SK-N-SH (cell line): ENCODE data around the gene TBC1D9B. TPM values are rescaled to one million over a fixed set of nuclear protein-coding genes. Genes with fewer than 3 reads are reported as not detected.

Source experiments
- CTCF ChIA-PET: fragments of 300-600, 350-600 bp; formaldehyde crosslinking; extraction: SDS; loops from one replicate; lab custom pipeline; 2021; lab: Yijun Ruan, JAX
- POLR2A ChIA-PET: fragments of 350-600 bp; sonication (Branson Sonifier 250); formaldehyde crosslinking; extraction: SDS; loops from one replicate; lab custom pipeline; 2020; ENCODE audit warnings: antibody characterized with exemption, inconsistent platforms; lab: Yijun Ruan, JAX
- DNase-seq: peaks from one replicate; pipeline ENCODE4 v3.0.0; 2012
- H2AFZ ChIP-seq: fragments of 200-600 bp; sonication (generic); 2 replicates; pipeline ENCODE4 v1.8.1; 2016; ENCODE audit warnings: antibody characterized with exemption, mild to moderate bottlenecking, low read depth
- H3F3A ChIP-seq: fragments of 200-600 bp; sonication (generic); replicated peaks from 2 replicates; pipeline ENCODE3; 2016; ENCODE audit warnings: antibody characterized with exemption, mild to moderate bottlenecking; ENCODE audit not compliant: insufficient read depth
- H3K27ac ChIP-seq, 2 experiments: fragments of 200-500 bp in 1 of 2; fragments of 200-600 bp in 1 of 2; sonication (Bioruptor generic) in 1 of 2; sonication (generic), shearing (Covaris generic) in 1 of 2; 2 replicates each; pipeline versions ENCODE4 v1.5.1 to v1.6.1; 2014 to 2016; ENCODE audit warnings: low read depth in 2 of 2, inconsistent platforms in 1 of 2, low read length in 1 of 2, mild to moderate bottlenecking in 1 of 2, mixed read lengths in 1 of 2
- H3K27me3 ChIP-seq: fragments of 200-600 bp; sonication (generic), shearing (Covaris generic); 2 replicates; pipeline ENCODE4 v1.6.1; 2016; ENCODE audit warnings: mixed run types; ENCODE audit not compliant: insufficient read depth
- H3K36me3 ChIP-seq, 2 experiments: fragments of 200-500 bp in 1 of 2; fragments of 200-600 bp in 1 of 2; sonication (Bioruptor generic) in 1 of 2; sonication (generic) in 1 of 2; replicated peaks in 1 of 2; 2 replicates each; pipeline versions ENCODE3 to v1.5.1; 2014 to 2016; ENCODE audit warnings: low read length in 1 of 2, mild to moderate bottlenecking in 1 of 2; ENCODE audit not compliant: insufficient read depth in 2 of 2, control insufficient read depth in 1 of 2
- H3K4me1 ChIP-seq, 2 experiments: fragments of 200-500 bp in 1 of 2; fragments of 200-600 bp in 1 of 2; sonication (Bioruptor generic) in 1 of 2; sonication (generic), shearing (Covaris generic) in 1 of 2; 2 replicates each; pipeline versions ENCODE4 v1.5.1 to v1.6.1; 2014 to 2016; ENCODE audit warnings: low read depth in 1 of 2, low read length in 1 of 2, mixed run types in 1 of 2; ENCODE audit not compliant: insufficient read depth in 2 of 2, control insufficient read depth in 1 of 2
- H3K4me2 ChIP-seq: fragments of 200-600 bp; sonication (generic), shearing (Covaris generic); 2 replicates; pipeline ENCODE4 v1.6.1; 2017; ENCODE audit warnings: mixed run types
- H3K4me3 ChIP-seq, 2 experiments: fragments of 200-500 bp in 1 of 2; fragments of 200-600 bp in 1 of 2; sonication (Bioruptor generic) in 1 of 2; sonication (generic), shearing (Covaris generic) in 1 of 2; 2 replicates each; pipeline versions ENCODE4 v1.5.1 to v1.8.1; 2014 to 2016; ENCODE audit warnings: low read depth in 2 of 2, inconsistent platforms in 1 of 2, low read length in 1 of 2, mild to moderate bottlenecking in 1 of 2, mixed read lengths in 1 of 2, moderate library complexity in 1 of 2
- H3K79me2 ChIP-seq: fragments of 200-600 bp; sonication (generic); 2 replicates; pipeline ENCODE4 v1.8.1; 2017; ENCODE audit warnings: mild to moderate bottlenecking; ENCODE audit not compliant: insufficient read depth
- H3K9ac ChIP-seq: fragments of 200-600 bp; sonication (generic); 2 replicates; pipeline ENCODE4 v1.6.1; 2017; ENCODE audit warnings: mixed run types
- H3K9me2 ChIP-seq: fragments of 200-600 bp; sonication (generic); 2 replicates; pipeline ENCODE4 v1.6.1; 2017; ENCODE audit warnings: mixed run types
- H3K9me3 ChIP-seq: fragments of 200-600 bp; sonication (generic); 2 replicates; pipeline ENCODE4 v1.6.1; 2017; ENCODE audit warnings: mixed run types, mild to moderate bottlenecking, moderate library complexity
- H4K20me1 ChIP-seq: fragments of 200-600 bp; sonication (generic); 2 replicates; pipeline ENCODE4 v1.6.1; 2017; ENCODE audit warnings: mild to moderate bottlenecking, mixed run types; ENCODE audit not compliant: insufficient read depth
- ELF1 ChIP-seq: IDR thresholded peaks from 2 replicates; pipeline ENCODE4 v1.4.0; 2012
- FOXJ3 ChIP-seq: sonication (generic); formaldehyde crosslinking; IDR thresholded peaks from 2 replicates; pipeline ENCODE4 v1.5.1; 2020; ENCODE audit warnings: mild to moderate bottlenecking, missing genetic modification reagents
- GABPA ChIP-seq: IDR thresholded peaks from 2 replicates; pipeline ENCODE4 v1.4.0; 2012; ENCODE audit warnings: low read depth, mild to moderate bottlenecking
- GATA2 ChIP-seq: sonication (generic); formaldehyde crosslinking; IDR thresholded peaks from 2 replicates; pipeline ENCODE4 v1.5.0; 2020; ENCODE audit warnings: mild to moderate bottlenecking, missing genetic modification reagents
- MXI1 ChIP-seq: IDR thresholded peaks from 2 replicates; pipeline ENCODE4 v1.6.1; 2012; ENCODE audit warnings: mild to moderate bottlenecking, low read depth, low read length, improper control_type of control experiment
- RCOR1 ChIP-seq: fragments of 150-350 bp; IDR thresholded peaks from 2 replicates; pipeline ENCODE4 v1.6.1; 2017; ENCODE audit warnings: antibody characterized with exemption, low read length
- SMC3 ChIP-seq: IDR thresholded peaks from 2 replicates; pipeline ENCODE4 v1.6.1; 2012; ENCODE audit warnings: low read depth, low read length, improper control_type of control experiment
- TEAD4 ChIP-seq: IDR thresholded peaks from 2 replicates; pipeline ENCODE4 v1.4.0; 2012; ENCODE audit warnings: mild to moderate bottlenecking, borderline replicate concordance; ENCODE audit not compliant: insufficient read depth
- YY1 ChIP-seq: IDR thresholded peaks from 2 replicates; pipeline ENCODE4 v1.4.0; 2012; ENCODE audit warnings: low read depth, mild to moderate bottlenecking
- WGBS: methylation state at CpG from one replicate; pipeline ENCODE4 v1.1.6; 2017; ENCODE audit warnings: low lambda C conversion rate; 5-methylcytosine and 5-hydroxymethylcytosine counted together
- polyA plus RNA-seq, 3 experiments: library from polyadenylated mRNA; depleted of rRNA; stranded (reverse); fragments of >200 nt; gene quantifications; 2 replicates each; pipeline ENCODE4 v1.2.3, GENCODE V29; 2012
- TF ChIP-seq, protein P1 (sequence below): IDR thresholded peaks from 2 replicates; pipeline ENCODE4 v1.4.0; 2012; ENCODE audit warnings: low read depth, borderline replicate concordance
- TF ChIP-seq, protein P2 (sequence below): IDR thresholded peaks from 2 replicates; pipeline ENCODE4 v1.4.0; 2012; ENCODE audit warnings: low read depth, borderline replicate concordance
- TF ChIP-seq, protein P3 (sequence below): IDR thresholded peaks from 2 replicates; pipeline ENCODE4 v1.4.0; 2012; ENCODE audit warnings: low read depth

Gene TBC1D9B
- polyA plus RNA-seq, 1 of the 3 experiments (the other 2 are of a cell fraction) = 75.6 TPM

DNA sequence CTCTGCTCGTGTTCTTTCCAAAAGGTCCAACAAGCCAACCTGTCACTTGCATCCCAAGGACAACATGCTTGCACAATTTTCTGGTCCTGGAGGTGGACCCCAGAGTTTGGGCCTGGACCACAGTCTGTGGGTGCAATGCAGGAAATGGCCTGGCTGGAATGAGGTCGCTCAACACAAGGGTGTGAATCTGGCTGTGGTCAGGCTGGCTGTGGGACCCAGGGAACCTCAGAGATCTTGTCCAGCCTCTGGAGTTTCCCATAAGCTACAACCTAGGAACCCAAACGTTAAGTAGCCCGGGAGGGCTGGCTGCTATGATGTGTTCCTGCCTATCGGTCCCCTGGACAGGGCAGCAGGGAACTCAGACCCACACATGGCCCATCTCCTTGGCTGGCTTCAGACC is 15.4 kb downstream of the TBC1D9B start (continued):
- TF ChIP-seq RCOR1 (no peak), GABPA (no peak), ELF1 (no peak), TEAD4 (no peak)
- TF ChIP-seq, protein P1, sequence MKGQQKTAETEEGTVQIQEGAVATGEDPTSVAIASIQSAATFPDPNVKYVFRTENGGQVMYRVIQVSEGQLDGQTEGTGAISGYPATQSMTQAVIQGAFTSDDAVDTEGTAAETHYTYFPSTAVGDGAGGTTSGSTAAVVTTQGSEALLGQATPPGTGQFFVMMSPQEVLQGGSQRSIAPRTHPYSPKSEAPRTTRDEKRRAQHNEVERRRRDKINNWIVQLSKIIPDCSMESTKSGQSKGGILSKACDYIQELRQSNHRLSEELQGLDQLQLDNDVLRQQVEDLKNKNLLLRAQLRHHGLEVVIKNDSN = no peak
- TF ChIP-seq, protein P2, sequence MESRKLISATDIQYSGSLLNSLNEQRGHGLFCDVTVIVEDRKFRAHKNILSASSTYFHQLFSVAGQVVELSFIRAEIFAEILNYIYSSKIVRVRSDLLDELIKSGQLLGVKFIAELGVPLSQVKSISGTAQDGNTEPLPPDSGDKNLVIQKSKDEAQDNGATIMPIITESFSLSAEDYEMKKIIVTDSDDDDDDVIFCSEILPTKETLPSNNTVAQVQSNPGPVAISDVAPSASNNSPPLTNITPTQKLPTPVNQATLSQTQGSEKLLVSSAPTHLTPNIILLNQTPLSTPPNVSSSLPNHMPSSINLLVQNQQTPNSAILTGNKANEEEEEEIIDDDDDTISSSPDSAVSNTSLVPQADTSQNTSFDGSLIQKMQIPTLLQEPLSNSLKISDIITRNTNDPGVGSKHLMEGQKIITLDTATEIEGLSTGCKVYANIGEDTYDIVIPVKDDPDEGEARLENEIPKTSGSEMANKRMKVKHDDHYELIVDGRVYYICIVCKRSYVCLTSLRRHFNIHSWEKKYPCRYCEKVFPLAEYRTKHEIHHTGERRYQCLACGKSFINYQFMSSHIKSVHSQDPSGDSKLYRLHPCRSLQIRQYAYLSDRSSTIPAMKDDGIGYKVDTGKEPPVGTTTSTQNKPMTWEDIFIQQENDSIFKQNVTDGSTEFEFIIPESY = no peak
- TF ChIP-seq, protein P3, sequence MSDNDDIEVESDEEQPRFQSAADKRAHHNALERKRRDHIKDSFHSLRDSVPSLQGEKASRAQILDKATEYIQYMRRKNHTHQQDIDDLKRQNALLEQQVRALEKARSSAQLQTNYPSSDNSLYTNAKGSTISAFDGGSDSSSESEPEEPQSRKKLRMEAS = no peak

DNA sequence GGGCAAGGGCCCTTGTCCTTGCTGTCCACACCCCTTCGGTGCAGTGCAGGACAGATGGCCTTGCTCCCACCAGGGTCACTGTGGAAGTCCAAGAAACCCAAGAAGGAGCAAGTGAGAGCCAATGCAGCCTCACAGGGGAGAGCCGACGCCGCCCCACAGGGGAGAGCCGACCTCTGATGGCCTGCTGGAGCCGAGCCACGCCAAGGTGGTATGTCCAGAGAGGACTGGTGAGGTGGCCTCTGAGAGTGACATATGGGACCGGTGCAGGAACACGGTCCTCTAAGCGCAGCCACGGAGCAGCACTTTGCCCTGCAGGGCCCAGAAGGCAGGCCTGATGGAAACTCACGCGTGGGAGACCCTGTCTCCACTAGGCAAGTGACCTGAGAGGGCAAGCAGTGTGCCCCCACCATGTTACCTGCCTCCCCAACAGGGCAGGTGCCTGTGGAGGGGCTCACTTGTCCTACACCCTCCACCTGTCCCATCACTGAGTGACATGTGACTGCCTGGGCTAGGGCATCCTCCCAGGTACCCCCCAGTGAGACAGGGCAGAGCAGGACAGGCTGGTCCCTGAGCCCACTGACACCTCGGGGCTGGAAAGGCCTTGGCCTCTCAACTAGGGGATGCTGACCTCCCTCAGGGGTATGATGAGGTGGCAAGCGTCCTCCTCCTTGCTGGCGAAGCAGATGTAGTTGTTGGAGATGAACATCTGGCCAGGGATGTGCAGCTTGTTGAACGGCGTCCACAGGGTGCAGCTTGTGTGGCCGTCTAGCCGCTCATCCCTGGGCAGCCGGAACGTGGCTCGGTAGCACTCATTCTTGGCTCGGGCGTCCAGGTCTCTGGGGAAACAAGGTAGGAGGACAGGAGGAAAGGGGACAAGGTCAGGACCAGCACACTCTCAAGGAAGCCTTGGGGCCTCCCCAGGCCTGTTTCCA is 16.7 kb downstream of the TBC1D9B start:
- H3K4me1 ChIP-seq = no peaks in the 10 kb centered on the region
- WGBS = 97% methylated on average over 10 of the region's 25 CpGs
- no peaks in the 10 kb centered on the region for H3K9me2 ChIP-seq
- H3K27ac ChIP-seq = no peak overlapping the region
- H2AFZ ChIP-seq = no peak overlapping the region
- peaks cover 27 to 80% of the 10 kb centered on the region in 2 experiments for H3K36me3 ChIP-seq
- POLR2A ChIA-PET = no interaction called here
- H3K4me2 ChIP-seq = no peak overlapping the region
- no peak overlapping the region for H3K9ac ChIP-seq
- CTCF ChIA-PET = interaction anchor here (0.9 to 1.1 kb wide), 2 partner anchors 11 to 17 kb away, joined by 3 read pairs; no protein-coding TSS in a partner anchor
- no peaks in the 10 kb centered on the region for H3K79me2 ChIP-seq
- no peak for TF ChIP-seq RCOR1
- TF ChIP-seq MXI1 = no peak
- TF ChIP-seq YY1 = no peak
- TF ChIP-seq, protein P1 = no peak
- TF ChIP-seq SMC3 = no peak
- no peak for TF ChIP-seq GATA2 (CRISPR knock-in tag)
- no peak for TF ChIP-seq FOXJ3 (CRISPR knock-in tag)
- no peaks in the 10 kb centered on the region for H3K9me3 ChIP-seq
- no peaks in the 10 kb centered on the region for H3F3A ChIP-seq
- no peaks in the 10 kb centered on the region for H3K27me3 ChIP-seq
- DNase-seq = no peak
- H4K20me1 ChIP-seq = no peaks in the 10 kb centered on the region
- no peak overlapping the region for H3K4me3 ChIP-seq
